GM12878 (cell line): Measurements from ENCODE around the gene PRKG1. TPM values are rescaled to one million over a fixed set of nuclear protein-coding genes. Genes with fewer than 3 reads are reported as not detected.

Experiments
- ATAC-seq: fragments of 200-7000 bp; cut with Tn5 transposase; 3 replicates; pipeline ENCODE4 v1.9.1; 2020; ENCODE audit warnings: mild to moderate bottlenecking, moderate library complexity
- BruUV-seq: library from RNA; stranded (reverse); fragments of 400-500 nt; replicated peaks from 2 replicates; lab custom pipeline; 2021; lab: Mats Ljungman, UMichigan
- CTCF ChIA-PET: fragments of 300-600 bp; sonication (Branson Sonifier 250); formaldehyde crosslinking; extraction: SDS; loops from one replicate; lab custom pipeline; 2021; ENCODE audit warnings: inconsistent platforms; lab: Yijun Ruan, JAX
- POLR2A ChIA-PET: fragments of 350-600 bp; formaldehyde crosslinking; extraction: SDS; loops from one replicate; lab custom pipeline; 2021; ENCODE audit warnings: inconsistent platforms; lab: Charles Lee
- RAD21 ChIA-PET: fragments of 300-600 bp; sonication (Branson Sonifier 250); formaldehyde crosslinking; loops from one replicate; lab custom pipeline; 2023; ENCODE audit warnings: antibody characterized with exemption; ENCODE audit not compliant: unreplicated experiment; lab: Charles Lee
- SMC1A ChIA-PET: fragments of 300-600 bp; sonication (Branson Sonifier 250); formaldehyde crosslinking; loops from one replicate; lab custom pipeline; 2023; ENCODE audit not compliant: unreplicated experiment, uncharacterized antibody; lab: Charles Lee
- DNase-seq: peaks from one replicate; pipeline ENCODE4 v3.0.0-alpha.2; 2011; ENCODE audit warnings: low read depth, low spot score
- FAIRE-seq: peaks from 3 replicates; lab custom pipeline; 2011; peaks lifted over from hg19 to GRCh38; lab: Jason Lieb, UNC
- H2AFZ ChIP-seq: 2 replicates; pipeline ENCODE4 v1.6.0; 2011; ENCODE audit warnings: low read depth, low read length, control low read depth; ENCODE audit not compliant: control insufficient read depth
- H3K27ac ChIP-seq: 2 replicates; pipeline ENCODE4 v1.5.1; 2011; ENCODE audit warnings: control low read depth; ENCODE audit not compliant: control insufficient read depth, insufficient read depth
- H3K27me3 ChIP-seq, 2 experiments: replicated peaks in 1 of 2; 2 replicates each; pipeline versions ENCODE4 v1.6.0 to v1.6.1; 2011; ENCODE audit warnings: low read length in 1 of 2; ENCODE audit not compliant: control insufficient read depth in 2 of 2, insufficient read depth in 2 of 2
- H3K36me3 ChIP-seq, 2 experiments: 2 replicates each; pipeline ENCODE4 v1.5.1; 2011; ENCODE audit warnings: low read length in 1 of 2; ENCODE audit not compliant: control insufficient read depth in 2 of 2, insufficient read depth in 2 of 2
- H3K4me1 ChIP-seq: 2 replicates; pipeline ENCODE4 v1.6.1; 2011; ENCODE audit warnings: mild to moderate bottlenecking, low read length, moderate library complexity, mixed read lengths; ENCODE audit not compliant: control insufficient read depth, insufficient read depth
- H3K4me2 ChIP-seq: 2 replicates; pipeline ENCODE4 v1.6.0; 2011; ENCODE audit warnings: control low read depth; ENCODE audit not compliant: control insufficient read depth, insufficient read depth
- H3K4me3 ChIP-seq: fragments of 200-600 bp; sonication (generic); 2 replicates; pipeline ENCODE4 v1.5.1; 2016
- H3K79me2 ChIP-seq: 2 replicates; pipeline ENCODE4 v1.6.0; 2011; ENCODE audit warnings: low read length; ENCODE audit not compliant: control insufficient read depth, insufficient read depth
- H3K9ac ChIP-seq: 2 replicates; pipeline ENCODE4 v1.8.0; 2011; ENCODE audit warnings: low read length, control low read depth, mixed read lengths; ENCODE audit not compliant: control insufficient read depth, insufficient read depth
- H3K9me3 ChIP-seq: replicated peaks from 3 replicates; pipeline ENCODE4 v1.5.1; 2011; ENCODE audit warnings: mild to moderate bottlenecking, low read length; ENCODE audit not compliant: control insufficient read depth, insufficient read depth
- H4K20me1 ChIP-seq: 2 replicates; pipeline ENCODE4 v1.6.0; 2011; ENCODE audit not compliant: control insufficient read depth, insufficient read depth
- BCL3 ChIP-seq: IDR thresholded peaks from 2 replicates; pipeline ENCODE4 v1.6.1; 2011; ENCODE audit warnings: borderline replicate concordance, low read depth, mild to moderate bottlenecking, moderate library complexity, low read length; ENCODE audit not compliant: insufficient read depth, poor library complexity, severe bottlenecking
- CHD2 ChIP-seq: IDR thresholded peaks from 2 replicates; pipeline ENCODE4 v1.6.1; 2011; ENCODE audit warnings: low read depth, low read length, improper control_type of control experiment, borderline replicate concordance
- CHD4 ChIP-seq: fragments of 200-600 bp; sonication (generic); IDR thresholded peaks from 2 replicates; pipeline ENCODE4 v1.6.1; 2016; ENCODE audit warnings: mild to moderate bottlenecking
- EZH2 ChIP-seq: IDR thresholded peaks from 2 replicates; pipeline ENCODE4 v1.6.1; 2012; ENCODE audit warnings: low read depth, mild to moderate bottlenecking, control low read depth, inconsistent platforms, low read length, borderline replicate concordance; ENCODE audit not compliant: control insufficient read depth
- IRF4 ChIP-seq: IDR thresholded peaks from 2 replicates; pipeline ENCODE4 v1.6.1; 2011; ENCODE audit warnings: low read depth, low read length
- KDM1A ChIP-seq: fragments of 200-600 bp; sonication (generic); IDR thresholded peaks from 2 replicates; pipeline ENCODE4 v1.6.1; 2016; ENCODE audit warnings: borderline replicate concordance
- NFYA ChIP-seq: IDR thresholded peaks from 2 replicates; pipeline ENCODE4 v1.6.1; 2011; ENCODE audit warnings: low read depth, mild to moderate bottlenecking, low read length, improper control_type of control experiment, borderline replicate concordance
- POLR2AphosphoS2 ChIP-seq: IDR thresholded peaks from 2 replicates; pipeline ENCODE4 v1.6.1; 2011; ENCODE audit warnings: low read depth, mild to moderate bottlenecking, low read length, improper control_type of control experiment, moderate library complexity
- POU2F2 ChIP-seq: IDR thresholded peaks from 3 replicates; pipeline ENCODE4 v1.6.1; 2011; ENCODE audit warnings: low read depth, mild to moderate bottlenecking, low read length, borderline replicate concordance
- RUNX3 ChIP-seq: IDR thresholded peaks from 2 replicates; pipeline ENCODE4 v1.6.1; 2012; ENCODE audit warnings: low read length, inconsistent platforms
- SPI1 ChIP-seq: IDR thresholded peaks from 2 replicates; pipeline ENCODE4 v1.6.1; 2011; ENCODE audit warnings: low read depth, mild to moderate bottlenecking, low read length, moderate library complexity, borderline replicate concordance; ENCODE audit not compliant: insufficient read depth
- SRF ChIP-seq, 2 experiments: IDR thresholded peaks; 2 replicates each; pipeline ENCODE4 v1.6.1; 2011; ENCODE audit warnings: low read depth in 2 of 2, low read length in 2 of 2, mild to moderate bottlenecking in 1 of 2, moderate library complexity in 1 of 2
- TCF7 ChIP-seq: IDR thresholded peaks from 2 replicates; pipeline ENCODE4 v1.6.1; 2014; ENCODE audit warnings: antibody characterized with exemption, borderline replicate concordance
- YY1 ChIP-seq: IDR thresholded peaks from 2 replicates; pipeline ENCODE4 v1.6.1; 2011; ENCODE audit warnings: low read depth, mild to moderate bottlenecking, low read length
- ZBED1 ChIP-seq: IDR thresholded peaks from 2 replicates; pipeline ENCODE4 v1.6.1; 2016; ENCODE audit warnings: borderline replicate concordance
- ZNF384 ChIP-seq: IDR thresholded peaks from 2 replicates; pipeline ENCODE4 v1.6.1; 2012; ENCODE audit warnings: low read depth, mild to moderate bottlenecking, low read length, improper control_type of control experiment, borderline replicate concordance
- ZNF592 ChIP-seq: fragments of 450-650 bp; IDR thresholded peaks from 2 replicates; pipeline ENCODE4 v1.6.1; 2017; ENCODE audit warnings: mild to moderate bottlenecking, moderate library complexity
- ZZZ3 ChIP-seq: IDR thresholded peaks from 2 replicates; pipeline ENCODE4 v1.6.1; 2011; ENCODE audit warnings: low read depth; ENCODE audit not compliant: control insufficient read depth, insufficient read length
- WGBS: methylation state at CpG from one replicate; pipeline ENCODE4 v1.1.6; 2016; ENCODE audit warnings: low lambda C conversion rate; ENCODE audit not compliant: insufficient replicate concordance, insufficient coverage; ENCODE audit errors: missing lambda C conversion rate; 5-methylcytosine and 5-hydroxymethylcytosine counted together
- in situ Hi-C: fragments of 300-500 bp; cut with MboI; formaldehyde crosslinking; loops from 9 replicates; pipeline ENCODE4 v1.14.3; 2018; ENCODE audit warnings: mixed read lengths
- intact Hi-C: fragments of 100-400 bp; cut with micrococcal nuclease; formaldehyde crosslinking; loops from one replicate; pipeline ENCODE4 v1.14.2; 2022; ENCODE audit not compliant: unreplicated experiment
- polyA plus RNA-seq, 11 experiments: library from polyadenylated mRNA; depleted of rRNA in 4 of 11; unstranded in 6 of 11; stranded (reverse) in 5 of 11; fragments of >200 nt; fragmentation: Nextera tagmentation in 4 of 11; fragmentation: Illumina TruSeq in 1 of 11; extraction: Ambion mirVana in 4 of 11; extraction: Trizol in 1 of 11; gene quantifications; 1 replicate in 1 of 11; 2 replicates in 10 of 11; pipeline versions ENCODE4 v1.2.1 to v1.2.3, GENCODE V29; 2011 to 2016; ENCODE audit warnings: inconsistent platforms in 2 of 11, missing spikeins in 2 of 11, low read depth in 1 of 11
- total RNA-seq, 4 experiments: library from RNA; depleted of rRNA in 3 of 4; stranded (reverse); fragments of >200 nt in 3 of 4; fragmentation: Illumina TruSeq in 1 of 4; extraction: Trizol in 1 of 4; gene quantifications; 2 replicates each; pipeline versions ENCODE4 v1.2.1 to v1.2.3, GENCODE V29; 2013 to 2021

The PRKG1 gene
- total and polyA plus RNA-seq, 10 of the 15 experiments (the other 5 are each of a cell fraction or from before 2014, with no cell fraction given): 0.04 to 0.05 TPM; not detected in 8

- TF ChIP-seq ZNF592: no peak
- no peak for TF ChIP-seq ZZZ3
- no peak for TF ChIP-seq TCF7
- TF ChIP-seq POLR2AphosphoS2: no peak
These were observed 1240.7 kb downstream of the PRKG1 start (continued) for GRCh38 chr10:52314822-52315552.

DNA sequence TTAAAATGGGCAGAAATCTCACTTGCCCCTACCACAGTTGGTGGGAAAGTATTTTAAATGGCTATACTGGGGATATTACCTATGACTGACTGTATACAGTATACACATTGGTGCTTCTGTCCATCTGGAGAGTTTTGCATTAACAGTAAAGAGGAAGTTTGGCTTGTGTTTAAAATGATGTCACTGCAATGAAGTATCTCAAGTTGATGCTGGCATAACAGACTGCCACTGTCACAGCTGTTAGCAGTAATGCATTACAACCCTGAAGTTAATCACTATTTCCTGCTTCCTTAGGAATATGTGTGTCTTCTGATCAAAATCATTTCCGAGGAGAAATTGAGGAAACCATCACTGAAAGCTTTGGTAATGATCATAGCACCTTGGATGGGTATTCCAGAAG, 1241.7 kb downstream of the PRKG1 start:
- Histone ChIP-seq H3K27me3 (peaks cover 7 to 8% of the 10 kb centered on the region in 2 experiments), H3K4me3 (no peak overlapping the region), H3K4me1 (no peaks in the 10 kb centered on the region), H2AFZ (no peak overlapping the region), H3K9me3 (no peaks in the 10 kb centered on the region), H3K36me3 (no peaks in the 10 kb centered on the region), H3K4me2 (no peak overlapping the region), H3K9ac (no peak overlapping the region), H3K79me2 (no peaks in the 10 kb centered on the region), H4K20me1 (no peaks in the 10 kb centered on the region), H3K27ac (no peak overlapping the region)
- 0% methylated on average over 1 of the region's 1 CpG for WGBS
- FAIRE-seq (no peak), ATAC-seq (no peak), DNase-seq (no peak)
- in situ Hi-C loops: loop anchor here (10.0 kb wide), 1 partner anchor 169 kb away; no protein-coding TSS in a partner anchor
- intact Hi-C loops: no loop called here
- SMC1A ChIA-PET: no interaction called here
- RAD21 ChIA-PET: no interaction called here
- BruUV-seq: no TSS peak
- CTCF ChIA-PET: interaction anchor here (2.1 kb wide), 1 partner anchor 172 kb away, joined by 8 read pairs; no protein-coding TSS in a partner anchor
- POLR2A ChIA-PET: no interaction called here
- no peak for TF ChIP-seq SRF (IDR thresholded peaks at IDR 0.05; ENCODE audit: low read depth in 2 of 2, low read length in 2 of 2)
- TF ChIP-seq CHD2: no peak
- TF ChIP-seq ZBED1: no peak
- no peak for TF ChIP-seq POU2F2
- no peak for TF ChIP-seq SPI1
- no peak for TF ChIP-seq ZNF384
- TF ChIP-seq CHD4: no peak
- TF ChIP-seq IRF4: no peak
- TF ChIP-seq RUNX3: no peak
- TF ChIP-seq YY1: no peak
- TF ChIP-seq NFYA: no peak
- no peak for TF ChIP-seq KDM1A
- TF ChIP-seq BCL3: no peak
- TF ChIP-seq EZH2: no peak
